GM18505 (cell line): Measurements from ENCODE around the gene CXCL14.

Experiments used
- ATAC-seq: cut with Tn5 transposase; IDR thresholded peaks from one replicate; pipeline ENCODE4 v1.9.1; 2021; ENCODE audit not compliant: unreplicated experiment
- POLR2A ChIP-seq: IDR thresholded peaks from 4 replicates; pipeline ENCODE4 v1.6.1; 2011; ENCODE audit warnings: borderline replicate concordance; ENCODE audit not compliant: insufficient read depth, insufficient read length; ENCODE audit errors: extremely low read depth

CXCL14 gene

GRCh38 chr5:135602882-135603721 lies 24.3 kb upstream of the CXCL14 start:
- no peak for ATAC-seq
- TF ChIP-seq POLR2A: no peak

- no peak for TF ChIP-seq POLR2A
- ATAC-seq: no peak
These were observed 22.7 kb upstream of the CXCL14 start for GRCh38 chr5:135601466-135601865.

- ATAC-seq: no peak
- TF ChIP-seq POLR2A: no peak
These were observed 22.2 kb upstream of the CXCL14 start for GRCh38 chr5:135600971-135601381.

GRCh38 chr5:135600152-135600570 lies 21.4 kb upstream of the CXCL14 start:
- no peak for TF ChIP-seq POLR2A
- ATAC-seq: no peak

GRCh38 chr5:135599421-135600151 lies 20.8 kb upstream of the CXCL14 start:
- no peak for ATAC-seq
- TF ChIP-seq POLR2A: no peak

GRCh38 chr5:135598691-135599395 lies 20.1 kb upstream of the CXCL14 start:
- TF ChIP-seq POLR2A: no peak

GRCh38 chr5:135596788-135597187 lies 18.0 kb upstream of the CXCL14 start:
- no peak for ATAC-seq

More at GRCh38 chr5:135598691-135599395, 20.1 kb upstream of the CXCL14 start:
- no peak for ATAC-seq

GRCh38 chr5:135596157-135596763 lies 17.5 kb upstream of the CXCL14 start:
- no peak for TF ChIP-seq POLR2A
- no peak for ATAC-seq

More at GRCh38 chr5:135596788-135597187, 18.0 kb upstream of the CXCL14 start:
- no peak for TF ChIP-seq POLR2A

- ATAC-seq: no peak
- TF ChIP-seq POLR2A: no peak
These were observed 15.7 kb upstream of the CXCL14 start for GRCh38 chr5:135594416-135594960.

- no peak for TF ChIP-seq POLR2A
- ATAC-seq: no peak
These were observed 15.1 kb upstream of the CXCL14 start for GRCh38 chr5:135593886-135594285.

- no peak for TF ChIP-seq POLR2A
These were observed 14.3 kb upstream of the CXCL14 start for GRCh38 chr5:135593141-135593540.

GRCh38 chr5:135592312-135593045 lies 13.7 kb upstream of the CXCL14 start:
- no peak for TF ChIP-seq POLR2A
- no peak for ATAC-seq

More at GRCh38 chr5:135593141-135593540, 14.3 kb upstream of the CXCL14 start:
- ATAC-seq: no peak

GRCh38 chr5:135591277-135591676 lies 12.5 kb upstream of the CXCL14 start:
- TF ChIP-seq POLR2A: no peak
- no peak for ATAC-seq

GRCh38 chr5:135589152-135589551 lies 10.4 kb upstream of the CXCL14 start:
- ATAC-seq: no peak
- no peak for TF ChIP-seq POLR2A
